Fibroblast of mammary gland (primary cell): ENCODE results near the gene STX8.
A peak's percentile ranks its signal among the peaks of the same experiment; 100 is the strongest.

Experiments used
- DNase-seq: peaks from one replicate; pipeline ENCODE4 v3.0.0-alpha.2; 2010; ENCODE audit warnings: low read depth
- H3K4me3 ChIP-seq: 2 replicates; pipeline ENCODE4 v1.5.1; 2011; ENCODE audit warnings: low read depth, mild to moderate bottlenecking, low read length, moderate library complexity; ENCODE audit not compliant: control insufficient read depth
- CTCF ChIP-seq: conservative IDR thresholded peaks from 2 replicates; pipeline ENCODE4 v1.5.1; 2011; ENCODE audit warnings: low read depth, low read length, inconsistent platforms; ENCODE audit not compliant: control insufficient read depth, insufficient read depth

Gene STX8

DNA sequence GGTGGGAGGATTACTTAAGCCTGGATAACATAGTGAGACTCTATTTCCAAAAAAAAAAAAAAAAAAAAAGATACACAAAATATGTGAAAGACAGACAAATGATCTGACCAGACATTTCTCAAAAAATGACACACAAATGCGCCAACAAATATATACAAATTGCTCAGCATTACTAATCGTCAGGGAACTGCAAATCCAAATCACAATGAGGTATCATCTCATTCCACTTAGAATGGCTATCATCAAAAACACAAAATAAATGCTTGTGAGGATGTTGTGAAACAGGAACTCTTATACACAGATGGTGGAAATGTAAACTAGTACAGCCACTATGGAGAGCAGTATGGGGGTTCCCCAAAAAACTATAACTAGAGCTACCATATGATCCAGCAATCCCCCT, 62.4 kb downstream of the STX8 start:
- TF ChIP-seq CTCF, result no peak
- no peak overlapping the region for H3K4me3 ChIP-seq
- peak; percentile 28 for DNase-seq

DNA sequence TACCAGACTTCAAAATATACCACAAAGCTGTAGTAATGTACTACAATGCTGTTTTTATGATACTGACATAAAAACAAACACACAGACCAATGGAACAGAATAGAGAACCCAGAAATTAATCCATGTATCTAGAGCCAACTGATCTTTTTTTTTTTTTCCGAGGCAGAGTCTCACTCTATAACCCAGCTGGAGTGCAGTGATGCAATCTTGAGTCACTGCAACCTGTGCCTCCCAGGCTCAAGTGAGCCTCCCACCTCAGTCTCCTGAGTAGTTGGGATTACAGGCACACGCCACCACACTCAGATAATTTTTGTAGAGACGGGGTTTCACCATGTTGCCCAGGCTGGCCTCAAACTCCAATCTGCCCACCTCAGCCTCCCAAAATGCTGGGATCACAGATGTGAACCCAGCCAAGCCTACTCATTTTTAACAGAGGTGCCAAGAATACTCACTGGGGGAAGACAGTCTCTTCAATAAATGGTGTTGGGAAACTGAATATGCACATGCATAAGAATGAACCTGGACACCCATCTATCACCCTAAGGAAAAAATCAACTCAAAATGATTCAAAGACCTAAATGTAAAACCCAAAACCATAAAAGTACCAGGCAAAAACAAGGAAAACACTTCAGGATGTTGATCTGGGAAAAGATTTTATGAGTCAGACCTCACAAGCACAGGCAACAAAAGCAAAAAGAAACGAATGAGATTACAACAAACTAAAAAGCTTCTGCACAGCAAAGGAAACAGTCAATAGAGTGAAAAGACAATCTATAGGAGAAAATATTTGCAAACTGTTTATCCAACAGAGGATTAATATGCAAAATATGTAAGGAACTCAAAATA, 63.1 kb downstream of the STX8 start:
- no peak overlapping the region for H3K4me3 ChIP-seq
- TF ChIP-seq CTCF, result no peak
- DNase-seq, result peak; percentile 79

GRCh38 chr17:9509236-9509816, 66.3 kb downstream of the STX8 start:
- no peak for TF ChIP-seq CTCF
- H3K4me3 ChIP-seq, result no peak overlapping the region
- no peak for DNase-seq

DNA sequence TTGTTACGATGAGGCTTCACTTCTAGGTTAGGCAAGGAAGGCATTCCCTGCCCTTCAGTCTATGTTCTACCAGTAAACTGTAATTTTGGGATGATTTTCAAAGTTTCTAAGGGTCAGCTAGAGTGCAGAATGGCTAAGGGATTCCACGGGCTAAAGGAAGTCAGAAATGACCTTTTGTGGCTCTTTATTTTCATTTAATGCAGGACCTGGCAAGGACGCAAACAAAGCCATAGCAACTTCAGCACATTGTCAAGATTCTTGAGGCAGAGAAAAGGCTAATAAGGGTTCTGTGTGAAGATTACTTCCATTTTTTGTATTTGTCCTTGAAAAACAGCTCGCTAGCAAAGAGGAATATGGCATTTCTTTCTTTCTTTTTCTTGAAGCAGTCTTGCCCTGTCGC, 76.6 kb downstream of the STX8 start:
- no peak for DNase-seq
- no peak for TF ChIP-seq CTCF
- no peak overlapping the region for H3K4me3 ChIP-seq

GRCh38 chr17:9498490-9498889, 77.1 kb downstream of the STX8 start:
- no peak for DNase-seq
- no peak overlapping the region for H3K4me3 ChIP-seq
- TF ChIP-seq CTCF, result no peak

DNA sequence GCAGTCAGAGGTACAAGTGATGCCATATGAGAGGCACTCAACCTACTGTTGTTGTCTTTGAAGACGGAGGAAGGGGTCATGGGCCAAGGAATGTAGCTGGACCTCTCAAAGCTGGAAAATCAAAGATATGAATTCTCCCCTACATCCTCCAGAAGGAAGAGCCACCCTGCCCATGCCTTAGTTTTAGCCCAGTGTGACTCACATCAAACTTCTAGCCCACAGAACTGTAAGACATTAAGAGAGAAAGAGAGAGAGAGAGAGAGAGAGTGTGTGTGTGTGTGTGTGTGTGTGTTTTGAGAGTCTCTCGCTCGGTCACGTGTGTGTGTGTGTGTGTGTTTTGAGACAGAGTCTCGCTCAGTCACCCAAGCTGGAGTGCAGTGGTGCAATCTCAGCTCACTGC, 87.1 kb downstream of the STX8 start:
- DNase-seq, result peak; percentile 6
- no peak overlapping the region for H3K4me3 ChIP-seq
- no peak for TF ChIP-seq CTCF
